HG03097 (cell line): ENCODE data around the gene NELL2.

Experiments used
- ATAC-seq: cut with Tn5 transposase; IDR thresholded peaks from one replicate; pipeline ENCODE4 v1.9.1; 2021; ENCODE audit not compliant: unreplicated experiment, low FRiP score

NELL2 gene

DNA sequence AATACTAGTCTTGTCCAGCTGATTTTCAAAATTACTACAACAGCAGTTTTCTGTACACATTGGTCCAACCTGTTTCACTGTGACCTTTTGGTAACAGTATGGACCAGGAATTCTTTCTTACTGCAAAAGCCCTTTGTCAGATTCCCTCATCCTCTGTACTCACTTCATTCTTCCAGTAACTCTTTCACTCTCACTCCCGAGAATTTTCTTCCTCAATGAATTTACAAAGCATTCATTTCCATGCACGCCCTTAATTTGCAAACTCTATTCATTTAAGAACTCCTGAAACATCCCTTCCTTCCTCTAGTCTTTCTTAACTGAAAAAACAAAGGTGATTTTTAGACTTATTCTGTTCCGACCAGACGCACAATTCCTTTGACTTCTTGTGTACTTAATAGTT is 238.2 kb downstream of the NELL2 start:
- no peak for ATAC-seq

DNA sequence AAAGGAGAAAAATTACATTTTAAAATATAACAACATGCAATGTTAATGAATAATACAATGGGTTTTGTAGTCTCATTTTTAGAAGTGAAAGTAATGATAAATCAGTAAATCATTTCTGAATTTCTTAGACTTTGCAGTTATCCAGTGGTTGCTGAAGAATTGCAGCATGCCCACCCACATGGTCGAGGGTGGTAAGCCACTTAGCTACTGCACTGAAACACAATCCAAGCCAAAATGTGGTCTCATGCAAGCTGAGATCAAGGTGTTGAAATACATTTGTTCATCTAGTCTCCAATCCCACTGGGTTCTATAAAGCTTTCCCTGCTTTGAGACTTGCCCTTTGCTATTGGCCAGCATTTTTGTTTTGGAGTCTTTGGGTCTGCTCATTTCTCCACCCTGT is 247.9 kb downstream of the NELL2 start:
- ATAC-seq, result no peak

DNA sequence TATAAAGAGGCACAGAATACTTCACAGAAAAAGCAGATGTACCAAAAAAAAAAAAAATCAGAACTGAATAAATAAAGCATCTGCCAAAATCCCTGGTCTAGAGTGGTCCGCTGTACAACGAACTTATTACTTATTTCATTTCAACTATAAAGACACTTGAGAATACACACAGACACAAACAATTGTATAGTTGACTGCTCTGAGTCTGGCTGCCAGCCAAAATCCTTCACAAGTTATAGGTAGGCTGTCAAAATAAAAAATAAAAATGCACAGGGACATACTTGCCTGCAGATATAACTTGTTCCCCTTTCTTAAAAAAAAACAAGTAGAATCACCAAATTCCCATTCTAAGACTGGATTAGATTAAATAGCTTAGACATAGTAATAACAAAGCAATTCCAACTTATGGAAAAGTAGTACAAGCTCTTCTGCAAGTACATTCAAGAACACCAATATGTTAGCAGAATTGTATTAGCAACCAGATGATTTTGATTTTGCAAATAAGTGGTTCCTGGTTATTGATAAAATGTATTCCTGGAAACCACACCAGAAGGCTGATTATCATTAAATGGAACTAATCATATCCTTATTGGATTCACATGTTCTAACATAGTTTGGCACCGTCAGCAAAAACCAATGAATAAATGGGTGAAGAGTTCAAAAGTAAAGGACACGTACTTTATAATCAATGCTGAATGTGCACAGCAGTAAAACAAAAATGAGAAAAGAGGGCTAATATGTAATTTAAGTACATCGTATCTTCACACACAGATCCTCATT is 248.5 kb downstream of the NELL2 start:
- ATAC-seq, result no peak

DNA sequence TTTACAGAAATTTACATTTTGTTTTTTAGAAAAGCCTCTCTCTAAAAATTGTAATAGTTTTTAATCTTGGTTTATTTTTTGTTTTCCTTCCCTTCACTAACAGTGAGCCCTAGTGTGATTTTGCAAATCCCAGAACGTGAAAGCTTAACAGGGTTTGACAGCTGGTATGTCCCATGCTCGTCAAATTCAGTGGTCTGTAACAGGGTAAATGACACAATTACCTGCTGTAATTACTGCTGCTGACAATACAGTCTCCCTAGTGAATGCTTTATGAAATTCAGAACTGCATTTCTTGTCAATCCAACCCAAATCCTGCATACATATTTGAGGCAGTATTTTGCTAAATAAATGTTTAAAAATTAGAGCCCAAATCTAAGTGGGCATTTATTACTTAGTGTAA is 249.2 kb downstream of the NELL2 start:
- no peak for ATAC-seq

DNA sequence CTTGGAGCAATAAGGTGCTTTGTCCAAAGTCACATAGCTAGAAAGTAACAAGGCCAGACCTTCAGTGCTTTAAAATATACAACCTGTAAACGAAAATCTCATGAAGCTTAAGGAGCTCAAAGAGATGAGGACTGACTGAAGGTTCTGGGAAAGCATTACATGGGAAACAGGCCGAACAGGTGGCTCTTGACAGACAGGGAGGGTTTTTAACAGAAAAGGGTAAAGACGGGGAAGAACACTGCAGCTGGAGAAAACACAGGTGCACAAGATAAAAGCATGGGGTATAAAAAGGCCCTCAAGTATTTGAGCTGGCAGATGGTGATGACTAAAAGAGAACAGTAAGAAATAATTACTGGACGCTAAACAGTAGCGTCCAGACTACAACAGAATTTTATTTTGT is 257.2 kb downstream of the NELL2 start:
- no peak for ATAC-seq

DNA sequence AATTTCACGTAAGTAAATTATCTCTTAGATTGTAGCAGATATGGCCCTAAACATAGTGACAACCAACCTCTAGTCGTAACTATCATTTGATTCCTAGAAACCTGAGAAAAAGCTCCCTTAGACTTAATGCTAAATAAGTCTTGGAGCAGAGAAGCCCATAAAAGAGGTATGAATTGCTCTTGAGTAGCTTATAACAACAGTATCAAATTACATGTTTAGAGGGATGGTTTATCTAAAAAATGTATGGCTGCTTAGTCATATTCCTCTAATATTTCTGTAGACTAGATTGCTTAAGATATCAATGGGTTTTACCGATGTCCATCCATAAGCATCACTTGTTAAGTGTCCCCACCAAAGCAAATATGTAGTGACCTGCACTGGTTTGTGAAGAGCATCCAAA is 259.7 kb downstream of the NELL2 start:
- ATAC-seq, result no peak

DNA sequence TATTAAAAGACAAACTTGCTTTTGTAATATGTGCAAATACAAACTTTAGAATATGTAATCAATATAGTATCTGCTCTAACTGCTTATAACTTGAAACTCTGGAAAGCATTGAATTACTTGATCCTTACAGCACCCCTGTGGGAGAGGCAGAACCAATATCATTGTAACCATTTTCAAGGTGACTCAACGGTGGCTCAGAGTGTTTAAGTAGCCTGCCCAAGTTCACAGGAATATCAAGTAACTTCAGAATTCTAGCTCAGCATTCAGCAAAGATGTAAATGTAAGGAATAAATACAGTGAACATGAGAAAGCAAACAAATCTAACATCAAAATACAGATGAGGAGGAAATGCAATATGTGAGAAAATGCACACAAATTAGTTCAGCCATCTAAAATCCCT is 264.6 kb downstream of the NELL2 start:
- no peak for ATAC-seq

DNA sequence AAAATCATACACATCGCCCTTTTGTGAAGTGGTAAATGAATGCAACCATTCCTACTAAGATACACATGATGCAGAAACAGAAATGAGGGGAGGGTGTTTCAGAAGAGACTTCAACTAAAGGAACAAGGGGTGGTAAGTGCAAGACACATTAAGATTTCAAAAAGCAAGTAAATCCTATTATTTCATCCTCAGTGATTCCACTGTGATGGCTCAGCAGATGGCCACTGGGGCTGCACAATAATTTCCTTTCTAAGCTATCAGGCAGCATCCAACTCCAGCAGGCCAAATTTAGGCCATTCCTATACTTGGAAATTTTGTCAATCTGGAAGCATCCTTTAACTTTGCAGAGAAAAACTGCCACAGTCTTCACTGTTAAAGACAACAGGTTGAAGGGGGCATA is 272.4 kb downstream of the NELL2 start:
- ATAC-seq, result no peak

DNA sequence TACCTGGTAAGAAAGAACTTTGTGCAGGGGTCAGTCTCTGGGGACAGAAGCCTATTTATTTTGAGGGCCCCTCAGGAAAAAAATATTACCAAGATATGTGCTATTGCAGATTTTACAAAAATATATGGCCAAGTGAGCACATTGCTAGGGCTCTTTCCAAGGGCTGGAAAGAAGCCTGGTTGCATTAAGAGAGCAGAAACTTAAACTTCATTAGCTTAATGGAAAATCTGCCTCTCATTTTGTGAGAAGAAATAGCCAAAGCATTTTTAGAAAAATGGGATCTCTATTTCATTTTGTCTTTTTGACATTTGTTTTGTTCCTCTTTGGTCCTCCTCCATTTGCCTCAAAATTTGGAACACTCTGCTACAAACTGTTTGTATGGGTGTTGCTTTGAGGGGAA is 283.5 kb downstream of the NELL2 start:
- no peak for ATAC-seq

DNA sequence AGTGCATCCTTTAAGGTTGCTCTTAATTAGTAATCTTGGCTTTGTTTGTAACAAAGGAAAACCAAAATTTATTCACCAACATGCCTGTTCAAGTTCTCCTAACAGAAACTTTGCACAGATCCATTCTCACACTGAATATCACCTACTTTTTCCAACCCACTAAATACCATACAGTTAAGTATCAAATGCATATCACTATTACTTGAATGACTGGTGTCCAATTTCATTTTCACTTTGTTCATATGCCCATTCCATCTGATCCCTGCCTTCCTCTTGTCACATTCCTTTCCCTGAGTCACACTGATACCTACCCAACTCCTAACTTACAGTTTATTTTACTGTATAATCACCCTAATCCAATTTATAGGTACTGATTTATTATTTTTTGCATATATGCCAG is 286.4 kb downstream of the NELL2 start:
- ATAC-seq, result no peak

DNA sequence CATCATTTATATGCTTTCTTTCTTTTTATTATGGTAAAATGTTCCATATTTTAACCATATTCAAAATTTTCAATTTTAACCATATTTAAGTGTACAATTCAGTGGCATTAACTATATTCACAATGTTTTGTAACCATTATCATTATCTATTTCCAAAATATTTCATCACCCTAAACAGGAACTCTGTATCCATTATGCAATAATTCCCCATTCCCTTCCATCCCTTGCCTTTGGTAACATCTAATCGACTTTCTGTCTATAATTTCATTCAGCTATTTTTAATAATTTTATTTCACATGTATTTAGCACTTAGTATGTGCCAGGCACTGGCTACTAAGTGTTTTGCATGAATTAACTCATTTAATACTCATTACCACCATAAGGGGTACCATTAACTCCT is 287.5 kb downstream of the NELL2 start:
- no peak for ATAC-seq

DNA sequence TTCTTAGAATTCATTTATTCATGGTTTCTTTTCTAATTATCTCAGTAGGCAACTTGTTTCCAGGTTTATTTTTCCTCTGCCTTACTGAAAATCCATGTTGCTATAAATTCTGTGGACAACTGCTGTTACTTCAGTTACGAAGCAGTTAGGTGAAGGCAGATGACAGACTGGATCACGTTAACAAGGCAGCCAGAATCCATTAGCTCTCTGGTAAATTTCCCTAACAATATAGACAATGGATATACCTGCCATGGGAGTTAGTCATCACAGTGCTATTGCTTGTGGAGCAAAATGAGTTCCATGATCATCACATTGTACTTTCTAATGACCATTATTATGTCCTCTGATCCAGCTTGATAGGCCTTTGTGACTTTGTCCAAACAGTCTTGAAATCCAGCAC is 291.5 kb downstream of the NELL2 start:
- ATAC-seq, result no peak

DNA sequence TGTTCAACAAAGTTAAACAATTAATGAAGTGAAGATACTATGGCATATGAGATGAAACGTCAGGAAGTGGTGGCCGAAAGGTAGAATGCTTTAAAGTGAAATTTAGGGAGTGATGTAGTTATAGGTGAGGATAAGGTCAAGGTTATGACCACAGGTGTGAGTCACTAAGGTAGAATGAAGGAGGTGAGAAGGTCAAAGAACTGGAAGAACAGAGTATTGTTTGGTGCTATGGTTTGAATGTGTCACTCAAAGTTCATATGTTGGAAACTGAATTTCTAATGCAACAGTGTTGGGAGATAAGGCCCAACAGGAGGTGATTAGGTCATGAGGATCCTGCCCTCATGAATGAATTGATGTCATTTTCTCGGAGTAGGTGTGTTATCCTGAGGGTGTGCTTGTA is 293.6 kb downstream of the NELL2 start:
- ATAC-seq, result no peak

DNA sequence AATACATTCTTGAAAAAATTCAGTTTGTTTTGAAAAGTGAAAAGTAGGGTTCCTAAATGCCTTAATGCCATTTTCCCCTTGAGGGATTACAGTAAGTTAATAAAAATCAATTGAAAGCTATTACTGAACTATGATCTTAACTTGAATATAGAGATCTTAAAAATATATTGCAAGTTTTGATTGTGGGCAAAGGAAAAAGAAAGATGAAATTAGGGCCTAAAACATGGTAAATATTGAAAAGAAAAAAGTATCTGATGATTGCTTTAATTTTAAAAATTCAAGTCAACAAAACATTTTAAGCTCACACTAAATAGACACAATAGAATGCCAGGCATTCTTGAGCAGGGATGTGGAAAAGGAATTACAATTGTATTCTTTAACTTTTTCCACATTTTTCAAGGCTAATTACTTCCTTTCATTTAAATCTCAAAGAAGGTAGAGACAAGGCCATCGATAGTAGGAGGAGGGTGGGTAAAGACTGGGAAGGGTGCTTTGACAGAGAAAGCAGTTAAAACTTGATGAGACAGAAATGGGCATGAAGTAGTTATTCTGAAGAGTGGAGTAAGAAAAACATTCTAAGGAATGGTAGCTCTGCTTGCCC is 294.4 kb downstream of the NELL2 start:
- no peak for ATAC-seq

DNA sequence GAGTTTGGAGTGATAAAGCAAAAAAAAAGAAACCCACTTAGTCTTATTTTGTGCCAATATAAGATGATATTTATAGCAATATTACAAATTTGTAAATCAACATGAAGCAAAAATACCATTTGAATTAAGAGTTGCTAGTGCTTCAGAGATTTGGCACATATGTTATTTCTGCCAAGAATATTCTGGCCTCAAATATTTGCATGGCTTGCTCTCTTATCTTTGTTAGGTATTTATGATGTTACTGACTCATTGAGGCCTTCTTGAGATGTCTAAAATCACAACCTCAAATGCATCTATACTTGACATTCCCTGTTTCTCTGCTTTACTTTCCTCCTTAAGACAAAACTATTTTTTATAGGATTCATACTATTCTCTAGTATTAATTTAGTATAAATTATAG is 301.5 kb downstream of the NELL2 start:
- no peak for ATAC-seq

DNA sequence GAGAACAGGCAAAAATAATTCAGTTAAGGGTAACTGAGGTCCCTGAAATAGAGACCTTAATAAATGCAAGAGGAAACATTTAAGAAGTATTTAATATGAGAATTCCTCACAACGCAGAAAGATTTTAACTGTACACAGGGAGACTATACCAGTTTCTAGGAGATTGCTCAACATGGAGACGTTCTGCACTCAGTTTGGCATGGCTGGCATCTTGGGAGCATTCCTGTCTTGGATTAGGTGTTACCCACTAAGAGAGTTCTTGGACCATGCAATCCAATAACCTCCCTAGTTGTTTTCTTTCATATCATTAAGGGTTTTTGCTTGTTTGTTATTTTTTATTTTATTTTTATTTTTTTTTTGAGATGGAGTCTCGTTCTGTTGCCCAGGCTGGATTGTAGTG is 302.4 kb downstream of the NELL2 start:
- no peak for ATAC-seq

DNA sequence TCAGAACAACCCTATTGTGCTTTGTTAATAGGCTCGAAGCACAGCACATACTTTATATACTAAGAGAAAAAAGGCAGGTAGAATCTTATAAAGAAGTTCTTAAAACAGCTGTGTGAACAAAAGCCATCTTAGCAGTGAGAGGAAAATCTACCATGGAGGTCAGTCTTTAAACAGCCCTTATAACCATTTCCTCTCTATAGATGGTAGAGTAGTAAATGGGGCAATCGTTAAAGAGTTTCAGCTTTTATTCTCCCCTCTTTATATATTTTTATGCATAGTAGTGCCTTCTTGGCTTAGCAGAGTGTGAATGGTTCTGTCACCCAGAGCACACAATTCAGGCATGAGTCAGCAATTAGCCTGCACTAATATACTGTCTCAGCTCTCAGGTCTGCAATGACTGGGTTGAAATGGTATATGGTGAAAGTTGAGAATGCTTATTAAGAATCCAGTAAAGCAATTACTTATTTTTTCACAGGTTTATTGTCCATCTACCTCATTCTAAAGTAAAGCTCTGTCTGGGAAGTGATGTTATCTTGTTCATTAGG is 305.0 kb downstream of the NELL2 start:
- ATAC-seq, result no peak

DNA sequence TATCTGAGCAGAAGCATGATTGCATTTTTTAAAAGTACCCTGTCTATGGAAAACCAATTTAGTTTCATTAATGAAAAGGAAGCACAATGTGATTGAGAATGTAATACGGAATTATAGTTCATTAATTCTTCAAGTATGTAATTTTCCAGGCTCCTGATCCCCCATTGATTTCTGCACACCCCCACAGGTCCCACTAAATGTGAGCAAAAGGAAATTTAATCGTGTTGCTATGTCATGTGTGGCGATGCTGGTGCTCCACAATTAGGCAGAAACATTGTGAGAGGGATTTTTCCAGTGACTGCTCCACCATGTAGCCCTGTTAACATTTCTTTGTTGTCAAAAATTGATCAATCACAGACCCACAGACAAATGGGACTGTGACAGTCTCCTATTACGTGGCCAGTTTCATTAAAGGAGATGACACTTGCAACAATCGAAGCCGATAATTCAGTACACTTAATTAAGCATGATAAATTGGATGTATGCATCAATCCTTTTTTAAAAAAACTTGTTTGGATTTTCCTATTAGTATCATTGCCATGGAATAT is 306.0 kb downstream of the NELL2 start:
- ATAC-seq, result no peak

DNA sequence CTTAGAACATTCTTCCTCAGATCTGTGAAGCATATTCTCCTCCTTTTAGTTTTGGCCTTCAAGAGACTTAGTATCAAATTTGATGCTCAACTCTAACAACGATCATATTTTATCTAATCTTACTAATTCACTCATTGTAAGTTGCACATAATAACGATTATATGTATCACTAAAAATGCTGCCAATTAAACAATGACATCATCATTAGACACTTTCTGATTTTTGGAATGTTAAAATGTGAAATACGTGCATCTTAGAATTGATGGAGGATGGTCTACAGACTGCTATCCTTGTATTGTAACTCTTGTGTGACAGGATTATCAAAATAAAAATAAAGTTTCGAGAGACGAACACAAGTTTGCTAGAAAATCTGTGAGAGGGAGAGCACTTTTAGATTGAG is 311.0 kb downstream of the NELL2 start:
- no peak for ATAC-seq

DNA sequence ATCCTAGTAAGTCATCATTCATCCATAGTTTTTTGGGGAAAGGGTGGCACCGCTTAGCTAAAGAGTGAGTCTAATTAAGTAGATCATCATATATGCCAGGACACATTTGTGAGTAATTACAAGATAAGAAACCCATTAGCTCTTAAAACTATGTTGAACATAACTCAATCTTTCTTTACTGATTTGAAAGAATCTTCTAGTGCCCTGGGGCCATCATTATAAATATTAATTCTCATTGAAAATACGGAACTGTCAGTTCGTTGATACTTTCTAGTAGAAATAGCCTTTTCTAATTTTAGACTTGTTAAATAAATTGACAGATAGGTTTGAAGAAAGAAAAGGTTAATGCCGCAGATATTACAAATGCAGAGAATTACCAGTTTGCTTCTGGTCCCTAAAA is 312.6 kb downstream of the NELL2 start:
- no peak for ATAC-seq

DNA sequence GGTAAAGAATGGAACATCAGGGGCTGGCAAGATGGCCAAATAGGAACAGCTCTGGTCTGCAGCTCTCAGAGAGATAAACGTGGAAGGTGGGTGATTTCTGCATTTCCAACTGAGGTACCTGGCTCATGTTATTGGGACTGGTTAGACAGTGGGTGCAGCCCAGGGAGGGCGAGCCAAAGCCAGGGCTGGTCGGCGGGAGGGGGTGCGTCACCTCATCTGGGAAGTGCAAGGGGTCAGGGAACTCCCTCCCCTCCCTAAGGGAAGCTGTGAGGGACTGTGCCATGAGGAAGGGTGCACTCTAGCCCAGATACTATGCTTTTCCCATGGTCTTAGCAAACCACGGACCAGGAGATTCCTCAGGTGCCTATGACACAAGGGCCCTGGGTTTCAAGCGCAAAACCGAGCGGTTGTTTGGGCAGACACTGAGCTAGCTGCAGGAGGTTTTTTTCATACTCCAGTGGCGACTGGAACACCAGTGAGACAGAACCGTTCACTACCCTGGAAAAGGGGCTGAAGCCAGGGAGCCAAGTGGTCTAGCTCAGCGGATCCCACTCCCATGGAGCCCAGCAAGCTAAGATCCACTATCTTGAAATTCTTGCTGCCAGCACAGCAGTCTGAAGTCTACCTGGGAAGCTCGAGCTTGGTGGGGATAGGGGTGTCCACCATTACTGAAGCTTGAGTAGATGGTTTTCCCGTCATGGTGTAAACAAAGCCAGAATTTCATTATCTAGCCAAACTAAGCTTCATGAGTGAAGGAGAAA is 317.6 kb downstream of the NELL2 start:
- ATAC-seq, result no peak
